ENCODE measurements around the gene DHRS7C. TPM values are rescaled to one million over a fixed set of nuclear protein-coding genes. Genes with fewer than 3 reads are reported as not detected.

The DHRS7C gene
- total RNA-seq, 1 donor from 2014 or later: not detected

- Histone ChIP-seq H3K79me2 (ENCODE audit: low read depth) (no peaks in the 10 kb centered on the region), H3K9me3 (ENCODE audit: low read depth) (no peaks in the 10 kb centered on the region), H4K20me1 (ENCODE audit: low read depth) (no peaks in the 10 kb centered on the region), H3F3A (ENCODE audit: low read depth) (no peaks in the 10 kb centered on the region), H3K9ac (no peak overlapping the region), H3K27ac (no peak overlapping the region), H3K27me3 (no peaks in the 10 kb centered on the region), H2AFZ (replicated peaks) (no peak overlapping the region), H3K4me2 (no peak overlapping the region), H3K36me3 (no peaks in the 10 kb centered on the region), H3K4me1 (no peaks in the 10 kb centered on the region), H3K4me3 (no peak overlapping the region)
- Mint-ChIP-seq H3K36me3 (no peaks in the 10 kb centered on the region), H3K4me3 (no peak overlapping the region), H3K9me3 (peaks cover 3% of the 10 kb centered on the region), H3K4me1 (peaks cover 6% of the 10 kb centered on the region), H3K27me3 (ENCODE audit: insufficient read depth, low read depth) (peaks cover 5% of the 10 kb centered on the region), H3K27ac (peak overlapping the region; percentile 61)
- no peak for DNase-seq (ENCODE audit: low spot score)
- no peak for TF ChIP-seq EZH2phosphoT487 (IDR thresholded peaks at IDR 0.05)
- TF ChIP-seq, protein P1, sequence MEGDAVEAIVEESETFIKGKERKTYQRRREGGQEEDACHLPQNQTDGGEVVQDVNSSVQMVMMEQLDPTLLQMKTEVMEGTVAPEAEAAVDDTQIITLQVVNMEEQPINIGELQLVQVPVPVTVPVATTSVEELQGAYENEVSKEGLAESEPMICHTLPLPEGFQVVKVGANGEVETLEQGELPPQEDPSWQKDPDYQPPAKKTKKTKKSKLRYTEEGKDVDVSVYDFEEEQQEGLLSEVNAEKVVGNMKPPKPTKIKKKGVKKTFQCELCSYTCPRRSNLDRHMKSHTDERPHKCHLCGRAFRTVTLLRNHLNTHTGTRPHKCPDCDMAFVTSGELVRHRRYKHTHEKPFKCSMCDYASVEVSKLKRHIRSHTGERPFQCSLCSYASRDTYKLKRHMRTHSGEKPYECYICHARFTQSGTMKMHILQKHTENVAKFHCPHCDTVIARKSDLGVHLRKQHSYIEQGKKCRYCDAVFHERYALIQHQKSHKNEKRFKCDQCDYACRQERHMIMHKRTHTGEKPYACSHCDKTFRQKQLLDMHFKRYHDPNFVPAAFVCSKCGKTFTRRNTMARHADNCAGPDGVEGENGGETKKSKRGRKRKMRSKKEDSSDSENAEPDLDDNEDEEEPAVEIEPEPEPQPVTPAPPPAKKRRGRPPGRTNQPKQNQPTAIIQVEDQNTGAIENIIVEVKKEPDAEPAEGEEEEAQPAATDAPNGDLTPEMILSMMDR (IDR thresholded peaks at IDR 0.05): no peak
- no peak for TF ChIP-seq EZH2 (IDR thresholded peaks at IDR 0.05)
These were observed 23.0 kb upstream of the DHRS7C start for GRCh38 chr17:9814337-9814945.

- H3K4me3 ChIP-seq: no peak overlapping the region
- DNase-seq (ENCODE audit: low spot score): no peak
- no peaks in the 10 kb centered on the region for H3K27me3 ChIP-seq
- H3K9me3 ChIP-seq (ENCODE audit: low read depth): no peaks in the 10 kb centered on the region
- Mint-ChIP-seq H3K27me3 (ENCODE audit: insufficient read depth, low read depth) (peaks cover 7% of the 10 kb centered on the region), H3K4me3 (no peak overlapping the region), H3K9me3 (peaks cover 3% of the 10 kb centered on the region), H3K27ac (no peak overlapping the region), H3K4me1 (peaks cover 6% of the 10 kb centered on the region), H3K36me3 (no peaks in the 10 kb centered on the region)
- no peak overlapping the region for H3K9ac ChIP-seq
- H2AFZ ChIP-seq (replicated peaks): no peak overlapping the region
- no peak overlapping the region for H3K4me2 ChIP-seq
- H4K20me1 ChIP-seq (ENCODE audit: low read depth): no peaks in the 10 kb centered on the region
- H3K4me1 ChIP-seq: no peaks in the 10 kb centered on the region
- TF ChIP-seq EZH2phosphoT487 (IDR thresholded peaks at IDR 0.05) (no peak), EZH2 (IDR thresholded peaks at IDR 0.05) (no peak)
- TF ChIP-seq, protein P1 (IDR thresholded peaks at IDR 0.05): no peak
- H3K79me2 ChIP-seq (ENCODE audit: low read depth): no peaks in the 10 kb centered on the region
- no peaks in the 10 kb centered on the region for H3F3A ChIP-seq (ENCODE audit: low read depth)
- no peak overlapping the region for H3K27ac ChIP-seq
- H3K36me3 ChIP-seq: no peaks in the 10 kb centered on the region
These were observed 21.8 kb upstream of the DHRS7C start for GRCh38 chr17:9813166-9813565.

GRCh38 chr17:9811537-9811936 is 20.1 kb upstream of the DHRS7C start:
- H3K4me1 Mint-ChIP-seq: peaks cover 9% of the 10 kb centered on the region
- no peak overlapping the region for H2AFZ ChIP-seq (replicated peaks)
- H3K36me3 Mint-ChIP-seq: no peaks in the 10 kb centered on the region
- no peak overlapping the region for H3K27ac ChIP-seq
- no peak overlapping the region for H3K4me2 ChIP-seq
- H3K9ac ChIP-seq: no peak overlapping the region
- no peaks in the 10 kb centered on the region for H3K4me1 ChIP-seq
- no peaks in the 10 kb centered on the region for H3F3A ChIP-seq (ENCODE audit: low read depth)
- H3K4me3 Mint-ChIP-seq: no peak overlapping the region
- peaks cover 6% of the 10 kb centered on the region for H3K27me3 Mint-ChIP-seq (ENCODE audit: insufficient read depth, low read depth)
- no peaks in the 10 kb centered on the region for H3K36me3 ChIP-seq
- H3K4me3 ChIP-seq: no peak overlapping the region
- H3K9me3 ChIP-seq (ENCODE audit: low read depth): no peaks in the 10 kb centered on the region
- peaks cover 3% of the 10 kb centered on the region for H3K9me3 Mint-ChIP-seq
- DNase-seq (ENCODE audit: low spot score): no peak
- no peaks in the 10 kb centered on the region for H4K20me1 ChIP-seq (ENCODE audit: low read depth)
- no peaks in the 10 kb centered on the region for H3K79me2 ChIP-seq (ENCODE audit: low read depth)
- no peaks in the 10 kb centered on the region for H3K27me3 ChIP-seq
- TF ChIP-seq EZH2 (IDR thresholded peaks at IDR 0.05) (no peak), EZH2phosphoT487 (IDR thresholded peaks at IDR 0.05) (no peak)
- TF ChIP-seq, protein P1 (IDR thresholded peaks at IDR 0.05): no peak
- no peak overlapping the region for H3K27ac Mint-ChIP-seq
